Stimulated activated CD4-positive, alpha-beta T cell treated with anti-CD3 and anti-CD28 coated beads, Interleukin-15, amount 100 ng/mL, for 1 hour (primary cell): Measurements from ENCODE around the gene TMEM248.
"Not testable (repeated sequence)": the region's sequence is repeated elsewhere in the genome, so short reads cannot be mapped to it uniquely, and the experiment has no call there.

Experiments
- DNase-seq, 2 donors: peaks; one replicate each; pipeline ENCODE4 v3.0.0-alpha.2; 2020; ENCODE audit warnings: low read depth in 1 of 2, low spot score in 1 of 2

TMEM248 gene

GRCh38 chr7:66920769-66921395 lies at the start of gene TMEM248:
TSS of gene TMEM248 (plus strand) at chr7:66921225. CDS start at chr7:66941866, 20,641 bp downstream.
- peak; percentile 80 to 88 for DNase-seq

- no peak for DNase-seq
These were observed 47.5 kb upstream of the TMEM248 start for GRCh38 chr7:66873476-66873875.

GRCh38 chr7:66877577-66878300 lies 43.3 kb upstream of the TMEM248 start:
- no peak for DNase-seq

- DNase-seq, result not testable (repeated sequence)
These were observed 42.7 kb upstream of the TMEM248 start for GRCh38 chr7:66878301-66878685.

- DNase-seq, result no peak
These were observed 41.0 kb upstream of the TMEM248 start for GRCh38 chr7:66880053-66880452.

- DNase-seq, result not testable (repeated sequence)
These were observed 40.4 kb upstream of the TMEM248 start for GRCh38 chr7:66880577-66880976.

- no peak for DNase-seq
These were observed 37.3 kb upstream of the TMEM248 start for GRCh38 chr7:66883716-66884115.

GRCh38 chr7:66884556-66884955 lies 36.5 kb upstream of the TMEM248 start:
- DNase-seq, result not testable (repeated sequence)

GRCh38 chr7:66886152-66886551 lies 34.9 kb upstream of the TMEM248 start:
- no peak for DNase-seq

GRCh38 chr7:66888223-66888622 lies 32.8 kb upstream of the TMEM248 start:
- not testable (repeated sequence) for DNase-seq

- DNase-seq, result no peak
These were observed 26.5 kb upstream of the TMEM248 start for GRCh38 chr7:66894463-66895080.

- no peak for DNase-seq
These were observed 24.6 kb upstream of the TMEM248 start for GRCh38 chr7:66896441-66896840.

- DNase-seq, result no peak
These were observed 21.3 kb upstream of the TMEM248 start for GRCh38 chr7:66899552-66900280.

GRCh38 chr7:66901941-66902843 lies 18.8 kb upstream of the TMEM248 start:
- DNase-seq, result no peak

GRCh38 chr7:66902844-66903180 lies 18.2 kb upstream of the TMEM248 start:
- DNase-seq, result no peak

- no peak for DNase-seq
These were observed 17.5 kb upstream of the TMEM248 start for GRCh38 chr7:66903360-66904062.

- DNase-seq, result no peak
These were observed 16.9 kb upstream of the TMEM248 start for GRCh38 chr7:66904063-66904593.

- DNase-seq, result no peak
These were observed 15.7 kb upstream of the TMEM248 start for GRCh38 chr7:66905278-66905677.

GRCh38 chr7:66905689-66906088 lies 15.3 kb upstream of the TMEM248 start:
- DNase-seq, result no peak

GRCh38 chr7:66907731-66908130 lies 13.3 kb upstream of the TMEM248 start:
- DNase-seq, result no peak
